Thyroid gland (tissue), 4 donors: Measurements from ENCODE around the gene GMPS. TPM values are rescaled to one million over a fixed set of nuclear protein-coding genes. Genes with fewer than 3 reads are reported as not detected.

Source experiments
- DNase-seq, 2 donors: peaks; one replicate each; pipeline ENCODE4 v3.0.0-alpha.2; 2019
- H3K27ac ChIP-seq, 3 donors: fragments of 200-600 bp; sonication (generic); 1 replicate in 2 of 3; 2 replicates in 1 of 3; pipeline ENCODE4 v1.5.1; 2016 to 2019; ENCODE audit warnings: mild to moderate bottlenecking in 1 of 3, moderate library complexity in 1 of 3
- H3K27me3 ChIP-seq: fragments of 200-600 bp; sonication (generic); one replicate; pipeline ENCODE4 v1.5.1; 2019
- H3K36me3 ChIP-seq, 2 donors: fragments of 200-600 bp; sonication (generic); one replicate each; pipeline ENCODE4 v1.5.1; 2016 to 2019
- H3K4me1 ChIP-seq, 2 donors: fragments of 200-600 bp; sonication (generic); one replicate each; pipeline ENCODE4 v1.5.1; 2017 to 2019
- H3K4me3 ChIP-seq, 3 donors: fragments of 200-600 bp; sonication (generic); replicated peaks in 1 of 3; 1 replicate in 2 of 3; 2 replicates in 1 of 3; pipeline ENCODE4 v1.5.1; 2016; ENCODE audit warnings: mild to moderate bottlenecking in 1 of 3
- H3K9me3 ChIP-seq: fragments of 200-600 bp; sonication (generic); one replicate; pipeline ENCODE4 v1.5.1; 2017
- POLR2A ChIP-seq, 2 donors: fragments of 450-650 bp; IDR thresholded peaks; one replicate each; pipeline ENCODE4 v1.6.1; 2017; ENCODE audit warnings: antibody characterized with exemption in 2 of 2, mild to moderate bottlenecking in 2 of 2, moderate library complexity in 1 of 2
- whole genome bisulfite sequencing, 2 donors: methylation state at CpG; one replicate each; pipeline ENCODE4 v1.1.5; 2017; 5-methylcytosine and 5-hydroxymethylcytosine counted together
- intact Hi-C: fragments of 100-400 bp; cut with DNase I; formaldehyde crosslinking; loops from one replicate; pipeline ENCODE4 v1.15.1; 2023
- total RNA-seq, 4 donors: library from RNA; depleted of rRNA; stranded (reverse); fragments of >200 nt; gene quantifications; one replicate each; pipeline ENCODE4 v1.2.3, GENCODE V29; 2016
- TF ChIP-seq, protein P1 (sequence below), 6 experiments: fragments of 200-600 bp in 3 of 6; fragments of 450-650 bp in 3 of 6; sonication (generic) in 3 of 6; IDR thresholded peaks; one replicate each; pipeline ENCODE4 v1.5.1; 2016 to 2019; ENCODE audit warnings: antibody characterized with exemption in 6 of 6, mild to moderate bottlenecking in 2 of 6, inconsistent platforms in 1 of 6, moderate library complexity in 1 of 6

Gene GMPS
- total RNA-seq, 4 donors from 2014 or later = 31.5 to 40.5 (median 37.1) TPM

- Histone ChIP-seq H3K9me3 (no peaks in the 10 kb centered on the region), H3K27ac (no peak overlapping the region), H3K36me3 (no peaks in the 10 kb centered on the region), H3K4me1 (peaks cover 11 to 13% of the 10 kb centered on the region in 2 donors), H3K27me3 (no peaks in the 10 kb centered on the region), H3K4me3 (no peak overlapping the region)
- no peak for TF ChIP-seq POLR2A (IDR thresholded peaks at IDR 0.05)
- TF ChIP-seq, protein P1, sequence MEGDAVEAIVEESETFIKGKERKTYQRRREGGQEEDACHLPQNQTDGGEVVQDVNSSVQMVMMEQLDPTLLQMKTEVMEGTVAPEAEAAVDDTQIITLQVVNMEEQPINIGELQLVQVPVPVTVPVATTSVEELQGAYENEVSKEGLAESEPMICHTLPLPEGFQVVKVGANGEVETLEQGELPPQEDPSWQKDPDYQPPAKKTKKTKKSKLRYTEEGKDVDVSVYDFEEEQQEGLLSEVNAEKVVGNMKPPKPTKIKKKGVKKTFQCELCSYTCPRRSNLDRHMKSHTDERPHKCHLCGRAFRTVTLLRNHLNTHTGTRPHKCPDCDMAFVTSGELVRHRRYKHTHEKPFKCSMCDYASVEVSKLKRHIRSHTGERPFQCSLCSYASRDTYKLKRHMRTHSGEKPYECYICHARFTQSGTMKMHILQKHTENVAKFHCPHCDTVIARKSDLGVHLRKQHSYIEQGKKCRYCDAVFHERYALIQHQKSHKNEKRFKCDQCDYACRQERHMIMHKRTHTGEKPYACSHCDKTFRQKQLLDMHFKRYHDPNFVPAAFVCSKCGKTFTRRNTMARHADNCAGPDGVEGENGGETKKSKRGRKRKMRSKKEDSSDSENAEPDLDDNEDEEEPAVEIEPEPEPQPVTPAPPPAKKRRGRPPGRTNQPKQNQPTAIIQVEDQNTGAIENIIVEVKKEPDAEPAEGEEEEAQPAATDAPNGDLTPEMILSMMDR (IDR thresholded peaks at IDR 0.05) = no peak
- WGBS, 2 donors = 89 to 91% methylated on average over 1 of the region's 1 CpG
- DNase-seq = no peak
- intact Hi-C loops = no loop called here
These were observed 16.5 kb downstream of the GMPS start for GRCh38 chr3:155886915-155887314.

DNA sequence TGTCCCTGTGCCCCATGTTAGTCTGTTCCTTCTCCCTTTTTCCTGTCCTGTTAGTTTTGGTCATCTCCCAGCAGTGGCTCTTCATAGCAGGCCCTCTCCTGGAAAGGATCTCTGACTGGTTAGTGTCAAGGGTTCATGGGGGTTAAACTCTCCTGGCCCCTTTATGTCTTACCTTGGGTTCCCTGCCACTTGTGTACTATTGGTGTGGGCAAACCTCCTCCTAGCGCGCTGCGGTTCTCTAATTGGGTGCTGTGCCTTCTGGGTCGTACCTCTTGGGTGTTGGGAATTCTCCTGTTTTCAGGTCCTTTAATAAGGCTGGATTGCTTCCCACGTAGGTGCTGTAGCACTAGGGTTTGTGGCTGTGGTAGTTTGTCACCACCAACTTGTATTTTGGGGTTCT, 18.8 kb downstream of the GMPS start:
- Histone ChIP-seq H3K27ac (no peak overlapping the region), H3K36me3 (no peaks in the 10 kb centered on the region), H3K9me3 (no peaks in the 10 kb centered on the region), H3K27me3 (no peaks in the 10 kb centered on the region), H3K4me3 (no peak overlapping the region), H3K4me1 (peaks cover 11 to 13% of the 10 kb centered on the region in 2 donors)
- no peak for TF ChIP-seq POLR2A (IDR thresholded peaks at IDR 0.05)
- TF ChIP-seq, protein P1 (IDR thresholded peaks at IDR 0.05) = no peak
- DNase-seq = no peak
- 98 to 99% methylated on average over 5 of the region's 5 CpGs for WGBS, 2 donors
- intact Hi-C loops = no loop called here

DNA sequence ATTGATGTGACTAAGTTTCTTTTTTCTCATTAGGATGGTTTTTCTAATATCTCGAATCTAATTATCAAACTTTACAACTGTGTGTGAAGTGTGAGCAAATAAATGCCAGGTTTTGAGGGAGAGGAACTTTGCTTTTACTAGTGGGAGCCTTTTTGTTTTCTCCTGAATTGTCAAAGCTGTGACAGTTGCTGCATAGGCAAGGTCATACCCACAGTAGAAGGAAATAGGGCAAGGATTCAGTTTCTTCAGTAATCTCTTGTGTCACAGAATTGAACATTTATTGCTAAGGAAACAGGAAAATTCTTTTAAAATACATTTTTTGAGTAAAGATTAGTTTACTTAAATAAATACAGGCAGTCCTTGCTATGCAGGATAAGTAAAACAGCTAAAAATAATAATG, 19.5 kb downstream of the GMPS start:
- Histone ChIP-seq H3K27me3 (no peaks in the 10 kb centered on the region), H3K36me3 (peaks cover 0 to 6% of the 10 kb centered on the region in 2 donors), H3K4me1 (peaks cover 11 to 13% of the 10 kb centered on the region in 2 donors), H3K4me3 (no peak overlapping the region), H3K27ac (no peak overlapping the region), H3K9me3 (no peaks in the 10 kb centered on the region)
- DNase-seq = no peak
- 85 to 89% methylated on average over 1 of the region's 1 CpG for WGBS, 2 donors
- intact Hi-C loops = no loop called here
- TF ChIP-seq, protein P1 (IDR thresholded peaks at IDR 0.05) = no peak
- TF ChIP-seq POLR2A (IDR thresholded peaks at IDR 0.05) = no peak

DNA sequence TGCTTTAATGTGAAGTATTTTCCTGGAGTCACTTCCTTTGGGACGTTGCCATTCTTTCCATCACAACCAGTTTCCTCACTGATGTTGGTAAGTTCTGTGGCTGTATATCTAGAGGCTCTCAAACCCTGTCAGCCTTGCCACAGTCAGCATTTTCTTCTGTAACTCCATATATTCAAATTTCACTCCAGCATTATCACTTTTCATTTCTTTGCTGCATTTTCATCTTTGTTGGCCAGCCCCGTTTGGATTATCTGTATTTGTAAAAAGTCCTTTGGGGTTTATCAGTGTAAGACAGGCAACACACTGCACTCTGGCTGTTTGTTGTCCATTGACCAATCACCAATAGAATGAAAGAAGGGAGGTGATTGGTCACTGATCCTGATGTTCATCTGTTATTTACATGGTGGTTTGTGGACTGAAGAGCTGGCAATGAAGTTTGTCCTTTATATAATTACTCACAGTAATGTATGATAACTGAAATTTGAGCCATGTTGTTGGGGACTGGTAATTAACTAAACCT, 20.3 kb downstream of the GMPS start:
- H3K9me3 ChIP-seq = no peaks in the 10 kb centered on the region
- peaks cover 11 to 13% of the 10 kb centered on the region in 2 donors for H3K4me1 ChIP-seq
- H3K27me3 ChIP-seq = no peaks in the 10 kb centered on the region
- 33 to 41% methylated on average over 2 of the region's 2 CpGs for WGBS, 2 donors
- H3K4me3 ChIP-seq = no peak overlapping the region
- H3K36me3 ChIP-seq = peaks cover 0 to 6% of the 10 kb centered on the region in 2 donors
- intact Hi-C loops = no loop called here
- TF ChIP-seq, protein P1 (IDR thresholded peaks at IDR 0.05) = no peak
- TF ChIP-seq POLR2A (IDR thresholded peaks at IDR 0.05) = no peak
- H3K27ac ChIP-seq = no peak overlapping the region
- DNase-seq = no peak

DNA sequence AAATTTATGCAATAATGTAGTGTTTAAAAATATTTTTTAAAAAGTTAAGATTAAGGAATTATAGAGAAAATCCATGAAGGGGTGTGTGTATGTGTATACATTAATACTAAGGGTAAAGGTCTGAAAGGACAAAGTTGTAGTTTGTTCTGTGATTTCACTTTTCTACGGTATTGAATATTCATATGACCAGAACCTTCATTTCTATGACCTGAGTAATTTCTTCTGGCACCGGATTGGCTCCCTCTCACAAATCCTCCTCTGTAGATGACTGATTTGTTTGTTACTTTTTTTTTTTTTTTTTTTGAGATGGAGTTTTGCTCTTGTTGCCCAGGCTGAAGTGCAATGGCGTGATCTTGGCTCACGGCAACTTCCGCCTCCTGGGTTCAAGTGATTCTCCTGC, 20.9 kb downstream of the GMPS start:
- Histone ChIP-seq H3K27me3 (no peaks in the 10 kb centered on the region), H3K4me1 (peaks cover 11 to 13% of the 10 kb centered on the region in 2 donors), H3K27ac (no peak overlapping the region), H3K36me3 (peaks cover 0 to 6% of the 10 kb centered on the region in 2 donors), H3K9me3 (no peaks in the 10 kb centered on the region), H3K4me3 (no peak overlapping the region)
- 97 to 98% methylated on average over 5 of the region's 5 CpGs for WGBS, 2 donors
- intact Hi-C loops = no loop called here
- TF ChIP-seq, protein P1 (IDR thresholded peaks at IDR 0.05) = no peak
- TF ChIP-seq POLR2A (IDR thresholded peaks at IDR 0.05) = no peak
- no peak for DNase-seq
